Right ventricle myocardium inferior (tissue), 1 donor: ENCODE results near the gene POU2AF2. TPM values are rescaled to one million over a fixed set of nuclear protein-coding genes. Genes with fewer than 3 reads are reported as not detected.
"Not testable (repeated sequence)": the region's sequence is repeated elsewhere in the genome, so short reads cannot be mapped to it uniquely, and the experiment has no call there.

Experiments used
- ATAC-seq: fragments of 200-7000 bp; cut with Tn5 transposase; one replicate; pipeline ENCODE4 v1.9.1; 2020; ENCODE audit warnings: mild to moderate bottlenecking, moderate library complexity
- DNase-seq: peaks from one replicate; pipeline ENCODE4 v3.0.0; 2021; ENCODE audit errors: missing footprints
- intact Hi-C: fragments of 100-400 bp; cut with DNase I; formaldehyde crosslinking; loops from one replicate; pipeline ENCODE4 v1.11.0; 2022
- total RNA-seq: library from RNA; stranded (reverse); fragmentation: NEBNext Ultra II Directional; extraction: Animal tissue kit (Norgen Biotek cat#: 25700); gene quantifications from one replicate; pipeline ENCODE4 v1.2.1, GENCODE V29; 2021
- donor health status: DM: no; HTN: yes; CAD: no; lungs with severe emphysema.

Gene POU2AF2
- total RNA-seq, 1 donor from 2014 or later = not detected

DNA sequence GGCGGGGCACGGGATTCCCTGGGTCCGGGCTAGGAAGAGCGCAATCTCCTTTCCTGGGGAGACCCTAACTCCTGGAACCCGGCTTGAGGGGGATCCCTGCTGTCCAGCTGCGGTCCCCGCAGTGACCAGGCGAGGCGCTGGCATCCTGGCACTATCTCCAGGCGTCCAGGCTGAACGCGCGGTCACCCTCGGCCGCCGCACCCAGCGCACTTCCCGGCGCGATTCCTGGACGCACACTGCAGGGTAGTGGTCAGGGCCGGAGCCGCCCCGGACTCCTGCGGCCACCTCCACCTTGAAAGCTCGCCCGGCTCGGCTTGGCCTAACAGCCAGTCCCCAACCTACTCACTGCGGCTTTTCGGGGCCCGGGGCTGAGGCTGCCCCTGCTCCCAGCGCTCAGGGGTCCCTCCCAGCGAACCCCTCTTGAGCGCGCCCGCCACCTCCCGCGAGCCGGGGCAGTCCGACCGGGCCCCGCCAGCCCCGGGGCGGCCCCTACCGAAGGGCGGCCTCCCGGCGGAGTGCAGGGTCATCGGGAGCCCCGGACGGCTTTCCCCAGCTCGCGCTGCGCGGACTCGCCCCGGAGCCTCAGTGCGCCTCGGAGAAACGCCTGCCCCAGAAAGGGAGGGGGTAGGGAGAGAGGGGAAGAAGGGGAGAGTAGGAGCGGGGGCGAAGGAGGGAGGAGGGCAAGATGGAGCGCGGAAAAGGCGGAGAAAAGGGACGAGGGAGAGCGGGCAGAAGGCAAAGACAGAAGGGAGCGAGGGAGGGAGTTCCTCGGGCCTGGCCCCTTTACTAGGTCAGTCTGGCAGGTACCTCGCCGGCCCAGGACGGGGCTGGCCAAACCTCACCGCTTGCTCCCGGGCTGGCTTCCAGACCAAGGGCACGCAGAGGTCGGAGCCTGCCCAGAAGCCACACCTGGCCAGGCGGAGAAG, 53.8 kb downstream of the POU2AF2 start:
- intact Hi-C loops = no loop called here
- peak; percentile 90 for ATAC-seq
- peak; percentile 81 for DNase-seq

DNA sequence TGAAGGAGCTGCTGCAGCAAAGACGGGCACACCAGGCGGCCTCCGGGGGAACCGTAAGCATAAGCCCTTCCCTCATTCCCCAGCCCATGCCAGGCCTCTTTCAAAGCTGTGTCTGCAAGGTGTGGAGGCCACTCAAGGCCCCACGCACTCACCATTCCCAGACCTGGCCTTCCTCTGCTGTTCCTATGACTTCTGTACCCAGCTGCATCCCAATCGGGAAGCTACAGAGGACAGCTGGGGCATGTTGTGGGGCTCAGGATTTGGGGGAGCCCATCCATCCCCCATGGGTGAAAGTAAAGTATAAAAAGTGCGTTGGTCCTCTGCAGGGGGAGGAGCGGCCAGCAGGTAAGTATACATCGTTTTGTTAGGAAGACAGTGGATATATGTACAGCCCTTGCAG, 55.0 kb downstream of the POU2AF2 start:
- ATAC-seq (no peak), DNase-seq (no peak)
- intact Hi-C loops = no loop called here

DNA sequence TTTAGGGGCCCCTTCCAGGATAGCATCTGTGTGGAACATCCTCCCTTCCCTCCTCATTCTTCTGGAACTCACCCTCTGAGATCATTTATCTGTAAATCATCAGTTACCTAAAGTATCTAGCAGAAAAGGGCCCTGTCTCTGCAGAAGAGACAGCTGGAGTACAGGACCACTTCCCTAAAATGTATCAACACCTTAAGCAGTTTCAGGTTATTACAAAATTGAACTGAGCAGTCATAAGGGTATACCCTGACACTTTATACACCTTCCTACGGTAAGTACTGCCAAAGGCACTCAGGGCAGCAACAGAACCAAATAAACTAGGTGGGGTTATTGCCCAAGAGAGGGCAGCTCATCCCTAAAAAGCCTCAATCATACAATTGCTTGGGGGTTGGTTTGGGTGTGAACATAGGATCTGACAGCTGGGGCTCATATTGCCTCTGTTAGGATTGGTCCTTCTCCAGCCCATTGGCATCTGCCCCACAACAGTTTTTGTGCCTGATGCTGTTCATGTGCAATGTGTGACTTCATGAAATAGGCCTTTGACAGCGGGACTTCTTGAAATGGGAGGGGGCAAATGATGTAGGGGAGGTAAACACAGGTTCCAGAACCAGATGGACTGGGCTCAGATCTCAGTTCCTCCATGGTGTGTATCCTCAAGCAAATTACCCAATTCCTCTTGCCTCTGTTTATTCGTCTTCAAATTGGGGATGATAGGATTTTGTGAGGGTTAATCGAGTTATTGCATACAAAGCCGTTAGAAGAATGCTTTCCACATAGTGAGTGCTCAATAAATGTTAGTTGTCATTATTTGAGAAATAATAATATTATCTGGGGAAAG, 55.7 kb downstream of the POU2AF2 start:
- intact Hi-C loops = no loop called here
- no peak for ATAC-seq
- no peak for DNase-seq

DNA sequence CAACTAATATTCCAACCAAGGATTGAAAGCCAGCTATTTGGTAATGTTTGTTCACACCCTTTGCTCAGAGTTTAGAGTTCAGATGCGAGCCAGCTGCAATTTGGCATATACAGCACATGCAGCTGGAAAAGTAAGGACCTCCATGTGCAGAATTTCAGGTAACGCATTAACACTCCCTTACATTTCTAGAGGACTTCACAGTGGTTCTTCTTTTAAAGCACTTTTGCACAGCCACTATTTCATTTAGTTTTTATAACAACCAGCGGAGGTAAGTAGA, 56.3 kb downstream of the POU2AF2 start:
- intact Hi-C loops = no loop called here
- ATAC-seq = no peak
- DNase-seq = no peak

DNA sequence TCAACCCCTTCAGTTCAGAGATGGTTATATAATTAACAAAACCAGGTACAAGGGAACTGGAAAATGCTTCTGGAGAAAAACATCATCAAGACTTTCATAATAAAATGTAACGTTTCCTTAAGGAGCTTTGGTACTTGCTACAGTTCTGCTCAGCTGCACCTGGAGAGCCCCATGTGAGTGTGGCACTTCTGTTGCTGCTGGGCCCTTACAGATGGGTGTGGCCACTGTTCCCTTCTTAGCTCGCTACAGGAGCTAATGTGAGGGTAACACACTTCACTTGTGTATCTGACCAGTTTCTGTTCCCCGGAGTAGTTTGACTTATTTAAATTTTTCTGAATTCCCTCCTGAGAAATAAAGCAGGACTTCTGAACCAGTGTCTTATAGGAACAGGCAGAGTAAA, 56.8 kb downstream of the POU2AF2 start:
- DNase-seq (no peak), ATAC-seq (no peak)
- intact Hi-C loops = no loop called here

DNA sequence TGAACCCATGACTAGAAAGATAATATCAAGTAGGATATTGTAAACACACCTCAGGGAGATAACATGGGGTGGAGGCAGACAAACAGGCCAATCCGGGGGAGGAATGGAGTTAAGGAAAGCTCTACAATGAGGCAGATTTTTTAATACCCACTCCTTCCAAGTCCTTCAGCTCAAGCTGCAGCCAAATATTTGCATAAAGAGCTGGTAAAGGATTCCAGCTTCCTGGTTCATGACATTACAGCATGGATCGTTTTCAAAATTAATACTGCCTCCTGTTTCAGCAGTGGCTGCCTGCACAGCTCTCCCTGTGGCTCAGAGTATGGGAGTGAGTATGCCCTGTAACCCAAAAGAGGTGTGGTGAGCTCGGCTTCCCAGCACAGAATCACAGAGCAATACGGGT, 57.9 kb downstream of the POU2AF2 start:
- no peak for DNase-seq
- ATAC-seq = no peak
- intact Hi-C loops = no loop called here

DNA sequence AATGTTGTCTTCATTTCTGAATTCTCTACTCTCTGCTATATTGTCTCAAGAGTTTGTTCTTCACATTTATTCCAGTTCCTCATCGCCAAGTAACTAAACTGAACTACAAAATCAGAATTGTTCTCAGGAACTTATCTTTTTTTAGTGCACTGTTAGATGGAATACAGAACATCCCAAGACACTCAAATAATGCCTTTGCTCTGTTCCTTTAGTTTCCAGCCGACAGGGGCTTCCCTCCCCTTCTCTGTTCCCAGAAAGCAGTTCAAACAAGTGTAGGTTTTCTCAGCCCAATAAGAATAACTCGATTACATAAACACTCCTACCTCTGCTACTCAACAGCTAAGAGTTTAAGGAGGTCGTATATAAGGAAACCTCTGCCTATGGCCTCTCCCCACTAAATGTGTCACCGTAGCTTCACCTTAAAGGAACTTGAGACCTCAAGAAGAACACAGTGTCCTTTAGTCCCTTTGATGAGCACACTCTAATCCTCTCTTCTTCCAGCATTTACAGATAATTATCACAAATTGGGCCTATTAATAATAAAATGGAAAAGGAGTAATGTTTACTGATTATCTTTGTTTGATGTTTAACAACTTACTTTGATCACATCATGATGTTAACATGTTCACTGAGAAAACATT, 59.8 kb downstream of the POU2AF2 start:
- intact Hi-C loops = no loop called here
- ATAC-seq (no peak), DNase-seq (no peak)

DNA sequence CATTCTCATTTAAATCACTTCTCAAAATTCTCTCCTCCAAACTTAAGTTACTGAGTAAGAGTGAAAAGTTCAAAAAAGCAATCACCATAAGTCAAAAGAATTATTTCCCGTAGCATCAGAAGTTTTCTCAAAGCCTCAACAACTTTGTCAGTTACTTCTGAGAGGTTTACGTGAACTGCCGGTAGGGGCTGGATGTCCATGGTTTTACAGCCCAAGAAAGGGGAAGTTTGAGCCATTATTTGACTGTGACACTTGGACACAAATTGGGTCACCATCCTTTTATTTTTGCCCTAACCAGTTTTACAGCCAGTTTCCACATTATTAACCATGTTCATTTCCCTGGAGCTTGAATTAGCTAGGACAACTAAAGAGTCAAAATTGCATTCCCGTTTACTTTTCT, 60.4 kb downstream of the POU2AF2 start:
- ATAC-seq = no peak
- DNase-seq = no peak
- intact Hi-C loops = no loop called here

DNA sequence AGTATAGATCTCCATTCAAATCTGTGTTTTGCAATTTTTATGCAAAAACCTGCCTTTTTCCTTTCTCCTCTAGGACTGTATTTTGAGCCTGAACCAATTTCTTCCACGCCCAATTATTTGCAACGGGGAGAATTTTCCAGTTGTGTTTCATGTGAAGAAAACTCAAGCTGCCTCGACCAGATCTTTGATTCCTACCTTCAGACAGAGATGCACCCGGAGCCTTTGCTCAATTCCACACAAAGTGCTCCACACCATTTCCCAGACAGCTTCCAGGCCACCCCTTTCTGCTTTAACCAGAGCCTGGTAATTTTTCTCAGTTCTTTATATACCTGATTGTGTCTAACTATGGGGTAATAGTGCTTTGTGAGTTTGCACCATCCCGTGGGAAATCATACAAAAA, 60.8 kb downstream of the POU2AF2 start:
- DNase-seq (no peak), ATAC-seq (no peak)
- intact Hi-C loops = no loop called here

DNA sequence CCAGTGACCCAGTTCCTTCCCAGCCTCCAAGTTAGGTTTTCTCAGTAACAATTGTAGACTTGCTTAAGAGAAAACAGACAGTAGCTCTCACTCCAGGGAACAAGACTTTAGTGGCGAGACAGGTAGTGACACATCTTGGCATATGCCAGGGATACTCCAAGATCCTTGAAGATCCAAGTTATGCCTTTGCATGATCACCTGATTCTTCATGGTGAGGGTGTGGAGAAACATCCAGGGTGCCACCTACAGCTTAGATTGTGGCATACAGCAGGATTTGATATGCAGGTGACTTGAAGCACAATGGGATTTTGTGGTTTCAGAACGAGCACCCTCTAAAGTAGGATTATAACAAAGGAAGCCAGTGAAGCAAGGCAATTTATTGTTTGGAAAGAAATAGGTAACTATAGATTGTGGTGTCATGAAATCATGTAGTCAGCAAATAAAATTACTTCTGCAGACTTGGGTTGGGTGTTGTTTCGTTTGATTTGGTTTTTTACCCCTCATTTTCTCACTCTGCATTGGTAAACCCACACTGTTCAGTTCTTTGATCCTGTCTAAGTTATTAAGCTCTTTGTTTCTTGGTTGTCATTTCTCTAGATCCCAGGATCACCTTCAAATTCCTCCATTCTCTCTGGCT, 62.1 kb downstream of the POU2AF2 start:
- DNase-seq (no peak), ATAC-seq (no peak)
- intact Hi-C loops = no loop called here

DNA sequence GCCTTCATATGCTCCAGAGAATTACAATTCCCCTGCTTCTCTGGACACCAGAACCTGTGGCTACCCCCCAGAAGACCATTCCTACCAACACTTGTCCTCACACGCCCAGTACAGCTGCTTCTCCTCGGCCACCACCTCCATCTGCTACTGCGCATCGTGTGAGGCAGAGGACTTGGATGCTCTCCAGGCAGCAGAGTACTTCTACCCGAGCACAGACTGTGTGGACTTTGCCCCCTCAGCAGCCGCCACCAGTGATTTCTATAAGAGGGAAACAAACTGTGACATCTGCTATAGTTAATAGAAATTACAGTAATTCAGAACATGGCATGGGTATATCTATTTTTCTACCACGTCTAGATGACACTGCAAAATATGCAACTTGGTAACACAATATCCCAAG, 62.6 kb downstream of the POU2AF2 start:
- ATAC-seq (peak; percentile 77), DNase-seq (no peak)
- intact Hi-C loops = no loop called here

DNA sequence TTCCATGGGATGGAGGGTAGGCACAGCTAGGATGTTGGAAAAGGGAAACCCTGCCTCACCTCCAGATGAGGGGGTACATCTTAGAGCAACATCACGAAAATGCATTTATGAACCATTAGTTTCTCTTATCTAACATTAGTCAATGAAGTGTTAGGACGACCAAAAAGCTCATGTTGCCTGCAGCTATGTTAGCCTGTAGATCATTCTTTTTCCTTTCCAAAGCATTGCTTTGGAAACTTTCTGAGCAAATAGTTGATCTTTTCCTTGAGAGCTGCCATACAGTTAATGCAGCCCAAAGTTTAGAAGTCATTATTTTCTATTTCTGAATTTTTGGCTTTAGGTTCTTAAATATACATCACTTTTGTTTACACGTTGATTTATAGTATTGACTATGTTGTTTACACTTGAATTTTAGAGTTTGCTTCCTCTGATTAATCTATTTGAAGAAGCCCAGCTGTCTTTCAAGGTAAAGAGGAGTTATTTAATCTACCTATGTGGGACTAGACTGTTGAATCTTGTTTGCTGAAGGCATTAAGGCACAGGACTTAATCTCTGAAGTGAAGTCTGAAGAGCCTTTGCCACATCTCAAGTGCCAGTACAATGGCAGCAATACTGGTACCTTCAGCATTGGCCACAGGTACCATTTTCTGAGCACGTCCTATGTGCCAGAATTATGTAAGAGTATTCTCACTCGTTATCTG, 63.8 kb downstream of the POU2AF2 start:
- intact Hi-C loops = no loop called here
- ATAC-seq = no peak
- no peak for DNase-seq

DNA sequence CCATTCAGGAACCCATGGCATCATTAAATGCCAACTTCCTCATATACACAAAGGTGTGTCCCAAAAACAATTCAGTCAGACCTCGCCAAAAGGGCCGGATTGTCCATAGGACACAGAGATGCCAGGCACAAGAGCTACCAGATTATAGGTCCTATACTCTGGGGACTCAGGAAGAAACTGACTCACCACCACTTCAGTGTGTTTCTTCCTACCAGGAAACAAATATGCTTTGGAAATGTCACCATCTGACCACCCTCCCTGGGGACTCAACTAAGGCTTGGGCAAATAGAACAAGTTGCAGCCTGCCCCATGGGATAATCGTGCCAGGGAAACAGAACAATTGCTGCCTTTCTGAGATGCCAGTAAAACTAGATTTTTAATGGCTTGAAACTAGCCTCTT, 64.6 kb downstream of the POU2AF2 start:
- no peak for DNase-seq
- no peak for ATAC-seq
- intact Hi-C loops = no loop called here

DNA sequence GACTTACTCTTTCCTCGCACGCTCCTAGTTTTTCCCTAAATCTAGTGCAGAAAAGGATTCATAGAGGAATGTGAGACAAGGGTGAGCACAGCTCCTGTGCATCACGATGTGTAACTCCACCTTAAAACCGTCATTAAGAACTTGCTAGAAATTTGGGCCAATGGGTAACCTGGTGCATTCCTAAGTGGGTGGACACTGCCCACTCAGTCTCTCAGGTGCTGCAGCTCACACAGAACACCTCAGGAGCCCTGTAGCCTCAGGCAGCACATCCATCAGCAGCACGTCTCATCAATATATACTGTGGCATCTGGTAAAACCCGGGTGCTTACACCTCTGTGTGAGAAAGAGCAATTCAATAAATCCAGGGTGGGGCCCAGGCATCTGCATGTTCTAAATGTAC, 65.2 kb downstream of the POU2AF2 start:
- no peak for DNase-seq
- ATAC-seq = no peak
- intact Hi-C loops = no loop called here

DNA sequence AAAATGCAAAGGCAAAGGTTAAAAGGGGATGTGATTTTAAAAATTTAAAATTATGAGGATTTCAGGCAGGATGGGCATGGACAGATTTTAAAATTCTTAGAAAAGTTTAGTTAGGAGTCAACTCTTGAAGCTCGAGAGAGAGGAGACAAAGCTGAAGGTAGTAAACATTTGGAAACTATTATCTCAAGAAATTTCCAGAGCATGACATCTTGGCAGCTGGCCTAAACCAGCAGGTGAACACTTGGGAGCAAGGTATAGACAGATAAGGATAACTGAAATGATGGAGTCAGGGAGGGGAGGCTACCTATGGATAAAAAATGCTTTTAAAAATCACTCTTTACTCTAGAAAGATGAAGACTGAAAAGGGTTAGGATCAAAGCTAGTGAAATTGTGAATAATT, 66.6 kb downstream of the POU2AF2 start:
- intact Hi-C loops = no loop called here
- no peak for ATAC-seq
- no peak for DNase-seq

DNA sequence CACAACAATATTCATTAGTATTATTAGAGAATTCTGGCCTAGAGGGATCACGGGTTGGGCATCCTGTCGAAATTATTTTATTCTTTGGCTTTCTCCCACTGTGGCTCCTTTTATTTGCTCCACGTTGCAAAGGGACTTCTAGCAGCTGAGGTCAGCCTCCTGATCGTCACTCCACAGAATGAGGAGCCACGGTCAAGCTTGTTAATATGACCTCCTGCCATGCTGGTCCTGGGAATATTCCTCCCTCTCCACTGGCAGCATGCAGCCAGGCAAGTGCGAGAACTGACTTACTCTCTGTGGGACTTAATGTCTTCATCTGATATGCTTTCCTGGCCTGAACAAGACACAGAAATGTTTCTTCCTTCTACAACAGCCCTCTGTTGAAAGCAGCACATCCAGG, 73.8 kb downstream of the POU2AF2 start:
- DNase-seq (no peak), ATAC-seq (no peak)
- intact Hi-C loops = no loop called here

DNA sequence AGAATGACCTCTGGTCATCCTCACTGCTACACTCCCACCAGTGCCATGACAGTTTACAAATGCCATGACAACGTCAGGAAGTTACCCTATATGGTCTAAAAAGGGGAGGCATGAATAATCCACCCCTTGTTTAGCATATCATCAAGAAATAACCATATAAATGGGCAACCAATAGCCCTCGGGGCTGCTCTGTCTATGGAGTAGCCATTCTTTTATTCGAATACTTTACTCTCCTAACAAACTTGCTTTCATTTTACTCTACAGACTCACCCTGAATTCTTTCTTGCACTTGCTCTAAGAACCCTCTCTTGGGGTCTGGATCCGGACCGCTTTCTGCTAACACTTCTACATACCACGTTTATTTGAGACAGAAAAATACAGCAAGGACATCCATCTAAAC, 74.7 kb downstream of the POU2AF2 start:
- DNase-seq, intact Hi-C loops, ATAC-seq: not testable (repeated sequence)

DNA sequence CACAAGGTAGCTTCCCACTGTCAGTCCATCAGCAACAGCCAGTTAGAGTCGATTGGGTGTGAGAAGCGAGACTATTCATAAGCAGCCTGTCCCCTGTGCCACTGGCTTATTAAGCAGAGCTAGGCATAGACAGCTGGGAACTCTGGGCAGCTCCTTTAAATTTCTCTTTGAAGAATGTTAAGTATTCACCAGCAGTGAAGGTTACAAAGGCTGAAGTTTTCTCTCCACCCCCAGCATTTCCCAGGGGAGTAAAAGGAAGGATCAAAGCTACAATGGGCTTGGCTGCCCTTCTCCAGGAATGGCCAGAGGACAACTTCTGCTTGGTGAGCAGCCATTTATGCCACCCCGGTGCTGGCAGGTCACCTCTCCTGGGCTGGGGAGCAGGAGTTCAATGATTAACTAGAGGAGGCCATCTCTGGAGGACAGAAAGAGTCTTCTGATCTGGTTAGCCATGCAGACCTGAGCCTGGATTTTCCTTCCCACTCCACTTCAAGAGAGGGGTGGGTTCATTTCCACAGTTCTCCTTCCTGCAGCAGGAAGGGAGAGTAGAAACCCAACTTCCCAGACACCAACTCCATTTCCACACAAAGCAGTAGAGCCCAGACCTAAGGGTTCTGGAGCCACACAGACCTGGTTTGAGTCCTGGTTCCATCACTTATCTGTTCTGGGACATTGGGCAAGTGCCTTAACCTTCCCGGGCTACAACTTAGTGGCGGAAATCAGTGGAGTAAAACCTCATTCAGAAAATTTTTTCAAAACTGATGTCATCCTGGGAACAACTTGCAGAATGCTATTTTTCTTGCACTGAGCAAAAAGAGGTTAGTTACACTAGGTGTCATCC, 75.4 kb downstream of the POU2AF2 start:
- ATAC-seq = peak; percentile 77

More for the DNA sequence above, 75.4 kb downstream of the POU2AF2 start:
- intact Hi-C loops = no loop called here
- DNase-seq = no peak
